Activated CD8-positive, alpha-beta memory T cell treated with anti-CD3 and anti-CD28 coated beads, Interleukin-2, amount 10 ng/mL, durations not matched to agents 7 days and 5 days (primary cell): ENCODE data around the gene CLTA. TPM values are rescaled to one million over a fixed set of nuclear protein-coding genes. Genes with fewer than 3 reads are reported as not detected.
"Not testable (repeated sequence)": the region's sequence is repeated elsewhere in the genome, so short reads cannot be mapped to it uniquely, and the experiment has no call there.

Experiments used
- ATAC-seq: fragments of 150-1000 bp; cut with Tn5 transposase; one replicate; pipeline ENCODE4 v1.10.0; 2021; ENCODE audit warnings: moderate library complexity
- CTCF ChIA-PET: fragments of 350-600 bp; sonication (Branson Sonifier 250); formaldehyde crosslinking; loops from one replicate; lab custom pipeline; 2021; ENCODE audit warnings: antibody characterized with exemption; lab: Charles Lee
- DNase-seq: peaks from one replicate; pipeline ENCODE4 v3.0.0-alpha.2; 2020
- H3K27ac Mint-ChIP-seq: one replicate; pipeline ENCODE4 v1.8.0; 2021; ENCODE audit warnings: mild to moderate bottlenecking, mixed read lengths
- H3K27me3 Mint-ChIP-seq: one replicate; pipeline ENCODE4 v1.8.0; 2021; ENCODE audit warnings: mixed read lengths
- H3K36me3 Mint-ChIP-seq: one replicate; pipeline ENCODE4 v1.8.0; 2021; ENCODE audit warnings: mild to moderate bottlenecking, mixed read lengths
- H3K4me1 Mint-ChIP-seq: one replicate; pipeline ENCODE4 v1.8.0; 2021; ENCODE audit warnings: mixed read lengths
- H3K4me3 Mint-ChIP-seq: one replicate; pipeline ENCODE4 v1.8.0; 2021; ENCODE audit warnings: mild to moderate bottlenecking, moderate library complexity, mixed read lengths
- H3K9me3 Mint-ChIP-seq: one replicate; pipeline ENCODE4 v1.8.0; 2022; ENCODE audit warnings: low read depth, mixed read lengths
- total RNA-seq, 2 experiments: library from RNA; stranded (reverse); gene quantifications; one replicate each; pipeline ENCODE4 v1.2.3, GENCODE V29; 2021

Gene CLTA
- total RNA-seq, 2 experiments from 2014 or later, result 156 to 177 TPM

GRCh38 chr9:36176496-36176895 lies 14.2 kb upstream of the CLTA start:
- ATAC-seq, H3K9me3 Mint-ChIP-seq, DNase-seq, H3K27ac Mint-ChIP-seq, H3K4me3 Mint-ChIP-seq, H3K36me3 Mint-ChIP-seq, H3K27me3 Mint-ChIP-seq: not testable (repeated sequence)
- H3K4me1 Mint-ChIP-seq, result peaks cover 13% of the 10 kb centered on the region
- CTCF ChIA-PET, result interaction anchor here (0.9 to 2.6 kb wide), 4 partner anchors 10 to 153 kb away, joined by 3 to 11 read pairs (median 4); partner anchors contain the start of gene CLTA

GRCh38 chr9:36177571-36177970 lies 13.2 kb upstream of the CLTA start:
- H3K9me3 Mint-ChIP-seq, result no peaks in the 10 kb centered on the region
- DNase-seq (no peak), ATAC-seq (no peak)
- H3K36me3 Mint-ChIP-seq, result no peaks in the 10 kb centered on the region
- H3K27me3 Mint-ChIP-seq, result peaks cover 7% of the 10 kb centered on the region
- H3K4me1 Mint-ChIP-seq, result peaks cover 13% of the 10 kb centered on the region
- H3K4me3 Mint-ChIP-seq, result no peak overlapping the region
- no peak overlapping the region for H3K27ac Mint-ChIP-seq
- CTCF ChIA-PET, result interaction anchor here (0.9 to 2.6 kb wide), 4 partner anchors 12 to 75 kb away, joined by 3 to 11 read pairs (median 6); partner anchors contain the start of gene CLTA

GRCh38 chr9:36180243-36180642 lies 10.5 kb upstream of the CLTA start:
- H3K27ac Mint-ChIP-seq, H3K9me3 Mint-ChIP-seq, ATAC-seq, H3K27me3 Mint-ChIP-seq, H3K4me3 Mint-ChIP-seq, DNase-seq, CTCF ChIA-PET, H3K36me3 Mint-ChIP-seq: not testable (repeated sequence)
- H3K4me1 Mint-ChIP-seq, result peaks cover 11% of the 10 kb centered on the region

- H3K4me3 Mint-ChIP-seq, result no peak overlapping the region
- H3K4me1 Mint-ChIP-seq, result peaks cover 29% of the 10 kb centered on the region
- peaks cover 3% of the 10 kb centered on the region for H3K27me3 Mint-ChIP-seq
- H3K36me3 Mint-ChIP-seq, result peaks cover 2% of the 10 kb centered on the region
- no peak overlapping the region for H3K27ac Mint-ChIP-seq
- ATAC-seq (no peak), DNase-seq (no peak)
- CTCF ChIA-PET, result interaction anchor here (0.8 to 1.0 kb wide), 3 partner anchors 29 to 84 kb away, joined by 3 read pairs; no protein-coding TSS in a partner anchor
- no peaks in the 10 kb centered on the region for H3K9me3 Mint-ChIP-seq
These were observed 3.3 kb upstream of the CLTA start for GRCh38 chr9:36187414-36187813.

- CTCF ChIA-PET, result no interaction called here
- Mint-ChIP-seq H3K36me3 (peaks cover 2% of the 10 kb centered on the region), H3K27ac (no peak overlapping the region), H3K4me3 (no peak overlapping the region), H3K9me3 (no peaks in the 10 kb centered on the region), H3K27me3 (peaks cover 3% of the 10 kb centered on the region), H3K4me1 (peaks cover 37% of the 10 kb centered on the region)
- DNase-seq, result no peak
- ATAC-seq, result no peak
These were observed 2.5 kb upstream of the CLTA start for GRCh38 chr9:36188212-36188611.

GRCh38 chr9:36189976-36190375 lies 745 bp upstream of the CLTA start:
- Mint-ChIP-seq H3K4me1 (peaks cover 53% of the 10 kb centered on the region), H3K27ac (no peak overlapping the region), H3K27me3 (peaks cover 3% of the 10 kb centered on the region), H3K4me3 (peak overlapping the region; percentile 99), H3K36me3 (peaks cover 15% of the 10 kb centered on the region), H3K9me3 (no peaks in the 10 kb centered on the region)
- DNase-seq (no peak), ATAC-seq (no peak)
- CTCF ChIA-PET, result interaction anchor here (0.7 to 4.4 kb wide), 27 partner anchors 8 to 246 kb away, joined by 3 to 34 read pairs (median 4); partner anchors contain the start of genes CCIN and RECK

GRCh38 chr9:36191290-36191645 lies 547 bp downstream of the CLTA start:
- Mint-ChIP-seq H3K4me3 (peak overlapping the region; percentile 99), H3K4me1 (peaks cover 58% of the 10 kb centered on the region), H3K9me3 (no peaks in the 10 kb centered on the region), H3K27ac (peak overlapping the region; percentile 93), H3K36me3 (peaks cover 20% of the 10 kb centered on the region), H3K27me3 (peaks cover 3% of the 10 kb centered on the region)
- CTCF ChIA-PET, result interaction anchor here (0.7 to 4.4 kb wide), 21 partner anchors 10 to 247 kb away, joined by 3 to 34 read pairs (median 4); partner anchors contain the start of genes GNE and RECK
- peak; percentile 69 for DNase-seq
- ATAC-seq, result peak; percentile 24

- no peak for DNase-seq
- H3K4me1 Mint-ChIP-seq, result peaks cover 61% of the 10 kb centered on the region
- H3K27ac Mint-ChIP-seq, result peak overlapping the region; percentile 93
These were observed 965 bp downstream of the CLTA start for GRCh38 chr9:36191686-36192085.

GRCh38 chr9:36192196-36192595 lies 1.5 kb downstream of the CLTA start:
- Mint-ChIP-seq H3K9me3 (no peaks in the 10 kb centered on the region), H3K27me3 (peaks cover 3% of the 10 kb centered on the region), H3K27ac (no peak overlapping the region), H3K36me3 (peaks cover 22% of the 10 kb centered on the region), H3K4me1 (peaks cover 59% of the 10 kb centered on the region), H3K4me3 (peak overlapping the region; percentile 99)
- no peak for DNase-seq
- CTCF ChIA-PET, result interaction anchor here (1.0 to 4.4 kb wide), 4 partner anchors 10 to 89 kb away, joined by 3 to 20 read pairs (median 10); no protein-coding TSS in a partner anchor
- no peak for ATAC-seq

More at GRCh38 chr9:36191686-36192085, 965 bp downstream of the CLTA start:
- Mint-ChIP-seq H3K36me3 (peaks cover 22% of the 10 kb centered on the region), H3K4me3 (peak overlapping the region; percentile 99), H3K9me3 (no peaks in the 10 kb centered on the region), H3K27me3 (peaks cover 3% of the 10 kb centered on the region)
- CTCF ChIA-PET, result interaction anchor here (1.0 to 4.4 kb wide), 8 partner anchors 10 to 183 kb away, joined by 3 to 20 read pairs (median 4); no protein-coding TSS in a partner anchor
- no peak for ATAC-seq

GRCh38 chr9:36193023-36193422 lies 2.3 kb downstream of the CLTA start:
- Mint-ChIP-seq H3K27me3 (peaks cover 3% of the 10 kb centered on the region), H3K9me3 (no peaks in the 10 kb centered on the region), H3K4me1 (peaks cover 55% of the 10 kb centered on the region), H3K4me3 (peak overlapping the region; percentile 99), H3K36me3 (peaks cover 26% of the 10 kb centered on the region), H3K27ac (no peak overlapping the region)
- DNase-seq, result no peak
- CTCF ChIA-PET, result interaction anchor here (0.9 to 4.4 kb wide), 5 partner anchors 9 to 90 kb away, joined by 3 to 20 read pairs (median 5); no protein-coding TSS in a partner anchor
- no peak for ATAC-seq

GRCh38 chr9:36194326-36195000 lies 3.7 kb downstream of the CLTA start:
- DNase-seq, result no peak
- Mint-ChIP-seq H3K27ac (peak overlapping the region; percentile 44), H3K36me3 (peaks cover 30% of the 10 kb centered on the region), H3K4me1 (peaks cover 52% of the 10 kb centered on the region), H3K9me3 (no peaks in the 10 kb centered on the region), H3K27me3 (no peaks in the 10 kb centered on the region), H3K4me3 (no peak overlapping the region)
- CTCF ChIA-PET, result interaction anchor here (1.2 to 2.0 kb wide), 4 partner anchors 10 to 134 kb away, joined by 3 to 6 read pairs (median 4); no protein-coding TSS in a partner anchor
- ATAC-seq, result no peak

GRCh38 chr9:36204906-36205547 lies 14.3 kb downstream of the CLTA start:
- ATAC-seq (no peak), DNase-seq (no peak)
- H3K9me3 Mint-ChIP-seq, result no peaks in the 10 kb centered on the region
- H3K27me3 Mint-ChIP-seq, result no peaks in the 10 kb centered on the region
- CTCF ChIA-PET, result interaction anchor here (1.3 to 2.1 kb wide), 4 partner anchors 8 to 102 kb away, joined by 3 to 7 read pairs (median 5); partner anchors contain the start of gene CLTA
- peak overlapping the region; percentile 35 for H3K27ac Mint-ChIP-seq
- peaks cover 77% of the 10 kb centered on the region for H3K36me3 Mint-ChIP-seq
- H3K4me1 Mint-ChIP-seq, result peaks cover 53% of the 10 kb centered on the region
- no peak overlapping the region for H3K4me3 Mint-ChIP-seq

- no peak overlapping the region for H3K4me3 Mint-ChIP-seq
- H3K27ac Mint-ChIP-seq, result peak overlapping the region; percentile 74
- H3K9me3 Mint-ChIP-seq, result no peaks in the 10 kb centered on the region
- H3K4me1 Mint-ChIP-seq, result peaks cover 57% of the 10 kb centered on the region
- H3K27me3 Mint-ChIP-seq, result no peaks in the 10 kb centered on the region
- CTCF ChIA-PET, result interaction anchor here (0.6 to 0.9 kb wide), 3 partner anchors 13 to 104 kb away, joined by 3 read pairs; no protein-coding TSS in a partner anchor
- peaks cover 77% of the 10 kb centered on the region for H3K36me3 Mint-ChIP-seq
- ATAC-seq (no peak), DNase-seq (no peak)
These were observed 16.3 kb downstream of the CLTA start for GRCh38 chr9:36207016-36207415.
